ENCODE measurements around the gene BCL2. TPM values are rescaled to one million over a fixed set of nuclear protein-coding genes. Genes with fewer than 3 reads are reported as not detected.

BCL2 gene
- polyA plus RNA-seq, 1 of the 3 experiments (the other 2 are of a cell fraction) = 1.5 TPM

- no peak for TF ChIP-seq RXRA (IDR thresholded peaks at IDR 0.05; ENCODE audit: borderline replicate concordance, low read depth)
- no peak for TF ChIP-seq RFX5 (IDR thresholded peaks at IDR 0.05; ENCODE audit: low read length)
- TF ChIP-seq EP300 (IDR thresholded peaks at IDR 0.05; ENCODE audit: borderline replicate concordance in 1 of 2, low read depth in 1 of 2, low read length in 1 of 2) = peak in 1 of 2 experiments; percentile 89; a peak in 2 of 4 replicates
- TF ChIP-seq GABPA (IDR thresholded peaks at IDR 0.05; ENCODE audit: low read depth) = no peak
- TF ChIP-seq, protein P1, sequence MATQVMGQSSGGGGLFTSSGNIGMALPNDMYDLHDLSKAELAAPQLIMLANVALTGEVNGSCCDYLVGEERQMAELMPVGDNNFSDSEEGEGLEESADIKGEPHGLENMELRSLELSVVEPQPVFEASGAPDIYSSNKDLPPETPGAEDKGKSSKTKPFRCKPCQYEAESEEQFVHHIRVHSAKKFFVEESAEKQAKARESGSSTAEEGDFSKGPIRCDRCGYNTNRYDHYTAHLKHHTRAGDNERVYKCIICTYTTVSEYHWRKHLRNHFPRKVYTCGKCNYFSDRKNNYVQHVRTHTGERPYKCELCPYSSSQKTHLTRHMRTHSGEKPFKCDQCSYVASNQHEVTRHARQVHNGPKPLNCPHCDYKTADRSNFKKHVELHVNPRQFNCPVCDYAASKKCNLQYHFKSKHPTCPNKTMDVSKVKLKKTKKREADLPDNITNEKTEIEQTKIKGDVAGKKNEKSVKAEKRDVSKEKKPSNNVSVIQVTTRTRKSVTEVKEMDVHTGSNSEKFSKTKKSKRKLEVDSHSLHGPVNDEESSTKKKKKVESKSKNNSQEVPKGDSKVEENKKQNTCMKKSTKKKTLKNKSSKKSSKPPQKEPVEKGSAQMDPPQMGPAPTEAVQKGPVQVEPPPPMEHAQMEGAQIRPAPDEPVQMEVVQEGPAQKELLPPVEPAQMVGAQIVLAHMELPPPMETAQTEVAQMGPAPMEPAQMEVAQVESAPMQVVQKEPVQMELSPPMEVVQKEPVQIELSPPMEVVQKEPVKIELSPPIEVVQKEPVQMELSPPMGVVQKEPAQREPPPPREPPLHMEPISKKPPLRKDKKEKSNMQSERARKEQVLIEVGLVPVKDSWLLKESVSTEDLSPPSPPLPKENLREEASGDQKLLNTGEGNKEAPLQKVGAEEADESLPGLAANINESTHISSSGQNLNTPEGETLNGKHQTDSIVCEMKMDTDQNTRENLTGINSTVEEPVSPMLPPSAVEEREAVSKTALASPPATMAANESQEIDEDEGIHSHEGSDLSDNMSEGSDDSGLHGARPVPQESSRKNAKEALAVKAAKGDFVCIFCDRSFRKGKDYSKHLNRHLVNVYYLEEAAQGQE (IDR thresholded peaks at IDR 0.05; ENCODE audit: low read depth, low read length) = no peak
Observed at GRCh38 chr18:63272638-63273037, 46.9 kb downstream of the BCL2 start (continued).

GRCh38 chr18:63271881-63272299, 47.7 kb downstream of the BCL2 start:
- peak; percentile 41 for TF ChIP-seq RAD21 (IDR thresholded peaks at IDR 0.05; ENCODE audit: low read length)
- TF ChIP-seq EZH2phosphoT487 (IDR thresholded peaks at IDR 0.05; ENCODE audit: borderline replicate concordance, low read depth) = no peak
- peak; percentile 26; the same call in 1 of the 2 replicates for TF ChIP-seq RFX5 (IDR thresholded peaks at IDR 0.05; ENCODE audit: low read length)
- TF ChIP-seq RXRA (IDR thresholded peaks at IDR 0.05; ENCODE audit: borderline replicate concordance, low read depth) = no peak
- TF ChIP-seq CHD2 (IDR thresholded peaks at IDR 0.05; ENCODE audit: low read length, partially characterized antibody) = peak; percentile 21
- peak in 1 of 2 experiments; percentile 64; a peak in 2 of 4 replicates for TF ChIP-seq EP300 (IDR thresholded peaks at IDR 0.05; ENCODE audit: borderline replicate concordance in 1 of 2, low read depth in 1 of 2, low read length in 1 of 2)
- TF ChIP-seq RCOR1 (IDR thresholded peaks at IDR 0.05; ENCODE audit: low read length) = peak; percentile 20; the same call in 1 of the 2 replicates
- peak; percentile 30; the same call in 1 of the 2 replicates for TF ChIP-seq FOXJ3 (CRISPR knock-in tag; IDR thresholded peaks at IDR 0.05)
- peak; percentile 32 for TF ChIP-seq TCF12 (IDR thresholded peaks at IDR 0.05)
- TF ChIP-seq, protein P2, sequence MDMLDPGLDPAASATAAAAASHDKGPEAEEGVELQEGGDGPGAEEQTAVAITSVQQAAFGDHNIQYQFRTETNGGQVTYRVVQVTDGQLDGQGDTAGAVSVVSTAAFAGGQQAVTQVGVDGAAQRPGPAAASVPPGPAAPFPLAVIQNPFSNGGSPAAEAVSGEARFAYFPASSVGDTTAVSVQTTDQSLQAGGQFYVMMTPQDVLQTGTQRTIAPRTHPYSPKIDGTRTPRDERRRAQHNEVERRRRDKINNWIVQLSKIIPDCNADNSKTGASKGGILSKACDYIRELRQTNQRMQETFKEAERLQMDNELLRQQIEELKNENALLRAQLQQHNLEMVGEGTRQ (IDR thresholded peaks at IDR 0.05; ENCODE audit: borderline replicate concordance, low read depth, low read length) = no peak
- TF ChIP-seq, protein P3, sequence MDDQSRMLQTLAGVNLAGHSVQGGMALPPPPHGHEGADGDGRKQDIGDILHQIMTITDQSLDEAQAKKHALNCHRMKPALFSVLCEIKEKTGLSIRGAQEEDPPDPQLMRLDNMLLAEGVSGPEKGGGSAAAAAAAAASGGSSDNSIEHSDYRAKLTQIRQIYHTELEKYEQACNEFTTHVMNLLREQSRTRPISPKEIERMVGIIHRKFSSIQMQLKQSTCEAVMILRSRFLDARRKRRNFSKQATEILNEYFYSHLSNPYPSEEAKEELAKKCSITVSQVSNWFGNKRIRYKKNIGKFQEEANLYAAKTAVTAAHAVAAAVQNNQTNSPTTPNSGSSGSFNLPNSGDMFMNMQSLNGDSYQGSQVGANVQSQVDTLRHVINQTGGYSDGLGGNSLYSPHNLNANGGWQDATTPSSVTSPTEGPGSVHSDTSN (IDR thresholded peaks at IDR 0.05) = peak; percentile 12; the same call in 1 of the 2 replicates
- WGBS (ENCODE audit: low lambda C conversion rate) = 83% methylated on average over 3 of the region's 3 CpGs
- DNase-seq = peak; percentile 47
- no peak overlapping the region; a peak in 1 of 4 replicates for H3K4me3 ChIP-seq (ENCODE audit: low read depth in 2 of 2, low read length in 1 of 2)
- no peaks in the 10 kb centered on the region for H3K9me2 ChIP-seq
- ChIA-PET CTCF (interaction anchor here (0.8 to 2.1 kb wide), 7 partner anchors 9 to 256 kb away, joined by 3 to 5 read pairs (median 3); no protein-coding TSS in a partner anchor), POLR2A (interaction anchor here (0.8 kb wide), 1 partner anchor 46 kb away, joined by 3 read pairs; no protein-coding TSS in a partner anchor)
- H3K79me2 ChIP-seq (ENCODE audit: insufficient read depth) = no peaks in the 10 kb centered on the region
- no peaks in the 10 kb centered on the region for H3K36me3 ChIP-seq (replicated peaks in 1 of 2; ENCODE audit: control insufficient read depth in 1 of 2, insufficient read depth in 2 of 2, low read length in 1 of 2)
- no peaks in the 10 kb centered on the region for H3K9me3 ChIP-seq
- H3K27ac ChIP-seq (ENCODE audit: low read depth in 2 of 2, low read length in 1 of 2) = peak overlapping the region in 1 of 2 experiments; percentile 98; a peak in 2 of 4 replicates
- H3K4me2 ChIP-seq = no peak overlapping the region
- no peaks in the 10 kb centered on the region for H3K27me3 ChIP-seq (ENCODE audit: insufficient read depth)
- peaks cover 5% of the 10 kb centered on the region for H3F3A ChIP-seq (replicated peaks; ENCODE audit: insufficient read depth)
- no peak overlapping the region for H3K9ac ChIP-seq
- H2AFZ ChIP-seq (ENCODE audit: low read depth) = no peak overlapping the region
- no peaks in the 10 kb centered on the region for H4K20me1 ChIP-seq (ENCODE audit: insufficient read depth)
- H3K4me1 ChIP-seq (ENCODE audit: control insufficient read depth in 1 of 2, insufficient read depth in 2 of 2, low read depth in 1 of 2, low read length in 1 of 2) = peaks cover 0 to 36% of the 10 kb centered on the region in 2 experiments; a peak in 2 of 4 replicates

Data from SK-N-SH (cell line).